Measurements from ENCODE around the gene VAT1L. TPM values are rescaled to one million over a fixed set of nuclear protein-coding genes. Genes with fewer than 3 reads are reported as not detected.

The VAT1L gene
- total RNA-seq, 3 donors from 2014 or later (not counting 1 experiment from before 2014, with no cell fraction given): not detected

DNA sequence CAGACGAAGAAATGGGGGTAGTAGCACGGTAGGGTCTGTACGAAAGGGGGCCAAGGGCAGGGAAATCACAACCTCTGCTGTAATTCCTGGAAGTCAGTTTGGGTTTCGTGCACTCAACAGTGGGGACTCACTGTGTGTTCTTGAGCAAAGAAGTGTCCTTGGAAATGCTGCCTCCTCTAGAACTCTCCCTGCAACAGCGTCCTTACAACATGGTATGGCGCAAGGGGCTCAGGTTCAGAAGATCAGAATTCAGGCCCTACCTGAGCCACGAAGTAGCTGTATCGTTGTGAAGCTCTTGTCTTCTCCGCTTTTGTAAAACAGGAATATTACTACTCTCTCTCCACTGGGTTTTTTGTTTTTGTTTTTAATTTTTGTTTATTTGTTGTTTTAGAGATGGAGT, 127.7 kb downstream of the VAT1L start:
- H3K27ac ChIP-seq (ENCODE audit: low read length): no peak overlapping the region
- H3K36me3 ChIP-seq (ENCODE audit: control insufficient read depth, insufficient read depth, low read length): no peaks in the 10 kb centered on the region
- no peak overlapping the region for H3K4me3 ChIP-seq (ENCODE audit: low read length)
- H3K27me3 Mint-ChIP-seq (ENCODE audit: low read depth in 2 of 2): peaks cover 6 to 18% of the 10 kb centered on the region in 2 donors
- 91% methylated on average over 7 of the region's 9 CpGs for WGBS (ENCODE audit: insufficient coverage)
- TF ChIP-seq, protein P1, sequence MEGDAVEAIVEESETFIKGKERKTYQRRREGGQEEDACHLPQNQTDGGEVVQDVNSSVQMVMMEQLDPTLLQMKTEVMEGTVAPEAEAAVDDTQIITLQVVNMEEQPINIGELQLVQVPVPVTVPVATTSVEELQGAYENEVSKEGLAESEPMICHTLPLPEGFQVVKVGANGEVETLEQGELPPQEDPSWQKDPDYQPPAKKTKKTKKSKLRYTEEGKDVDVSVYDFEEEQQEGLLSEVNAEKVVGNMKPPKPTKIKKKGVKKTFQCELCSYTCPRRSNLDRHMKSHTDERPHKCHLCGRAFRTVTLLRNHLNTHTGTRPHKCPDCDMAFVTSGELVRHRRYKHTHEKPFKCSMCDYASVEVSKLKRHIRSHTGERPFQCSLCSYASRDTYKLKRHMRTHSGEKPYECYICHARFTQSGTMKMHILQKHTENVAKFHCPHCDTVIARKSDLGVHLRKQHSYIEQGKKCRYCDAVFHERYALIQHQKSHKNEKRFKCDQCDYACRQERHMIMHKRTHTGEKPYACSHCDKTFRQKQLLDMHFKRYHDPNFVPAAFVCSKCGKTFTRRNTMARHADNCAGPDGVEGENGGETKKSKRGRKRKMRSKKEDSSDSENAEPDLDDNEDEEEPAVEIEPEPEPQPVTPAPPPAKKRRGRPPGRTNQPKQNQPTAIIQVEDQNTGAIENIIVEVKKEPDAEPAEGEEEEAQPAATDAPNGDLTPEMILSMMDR (IDR thresholded peaks at IDR 0.05): no peak
- no peaks in the 10 kb centered on the region for H3K4me1 ChIP-seq (ENCODE audit: control insufficient read depth, insufficient read depth, low read length)
- H3K9me3 ChIP-seq (ENCODE audit: control insufficient read depth, insufficient read depth, low read length): no peaks in the 10 kb centered on the region
- H3K36me3 Mint-ChIP-seq: no peaks in the 10 kb centered on the region
- H3K9me3 Mint-ChIP-seq: no peaks in the 10 kb centered on the region
- H3K4me3 Mint-ChIP-seq: no peak overlapping the region
- H3K27ac Mint-ChIP-seq: no peak overlapping the region
- ATAC-seq: no peak
- H3K4me1 Mint-ChIP-seq: no peaks in the 10 kb centered on the region
- intact Hi-C loops (cut with micrococcal nuclease): no loop called here
- no peak for DNase-seq
- no peaks in the 10 kb centered on the region for H3K27me3 ChIP-seq (ENCODE audit: control insufficient read depth, insufficient read depth, low read length)

DNA sequence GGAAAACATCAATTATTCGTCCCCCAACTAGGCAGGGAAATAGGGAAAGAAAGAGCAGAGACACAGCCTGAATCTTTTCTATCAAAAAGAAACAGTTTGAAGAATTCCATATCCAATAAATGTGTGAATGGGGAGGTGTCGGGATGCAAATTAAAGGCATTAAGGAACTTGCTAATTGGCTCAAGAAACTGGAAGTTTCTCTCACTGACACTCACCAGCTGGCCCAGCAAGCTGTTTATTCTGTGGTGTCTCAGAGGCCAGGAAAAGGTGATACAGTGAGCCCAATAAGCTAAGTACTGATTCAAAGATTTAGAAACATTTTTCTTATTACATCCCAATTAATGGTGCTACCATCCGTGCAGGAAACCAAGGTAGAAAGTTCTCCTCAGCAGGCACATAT, 129.6 kb downstream of the VAT1L start:
- H3K27me3 ChIP-seq (ENCODE audit: control insufficient read depth, insufficient read depth, low read length): no peaks in the 10 kb centered on the region
- H3K4me1 ChIP-seq (ENCODE audit: control insufficient read depth, insufficient read depth, low read length): no peaks in the 10 kb centered on the region
- no peak for ATAC-seq
- H3K4me3 ChIP-seq (ENCODE audit: low read length): no peak overlapping the region
- peaks cover 6 to 18% of the 10 kb centered on the region in 2 donors for H3K27me3 Mint-ChIP-seq (ENCODE audit: low read depth in 2 of 2)
- intact Hi-C loops (cut with micrococcal nuclease): no loop called here
- no peaks in the 10 kb centered on the region for H3K36me3 Mint-ChIP-seq
- H3K4me3 Mint-ChIP-seq: no peak overlapping the region
- H3K27ac ChIP-seq (ENCODE audit: low read length): no peak overlapping the region
- TF ChIP-seq, protein P1 (IDR thresholded peaks at IDR 0.05): no peak
- DNase-seq: no peak
- H3K9me3 Mint-ChIP-seq: no peaks in the 10 kb centered on the region
- H3K36me3 ChIP-seq (ENCODE audit: control insufficient read depth, insufficient read depth, low read length): no peaks in the 10 kb centered on the region
- WGBS (ENCODE audit: insufficient coverage): 81% methylated on average over 1 of the region's 3 CpGs
- no peaks in the 10 kb centered on the region for H3K9me3 ChIP-seq (ENCODE audit: control insufficient read depth, insufficient read depth, low read length)
- H3K27ac Mint-ChIP-seq: no peak overlapping the region
- H3K4me1 Mint-ChIP-seq: no peaks in the 10 kb centered on the region

GRCh38 chr16:77918809-77919707, 130.7 kb downstream of the VAT1L start:
- H3K27me3 Mint-ChIP-seq (ENCODE audit: low read depth in 2 of 2): peaks cover 6 to 18% of the 10 kb centered on the region in 2 donors
- no peak overlapping the region for H3K4me3 Mint-ChIP-seq
- Histone ChIP-seq H3K4me3 (ENCODE audit: low read length) (no peak overlapping the region), H3K27me3 (ENCODE audit: control insufficient read depth, insufficient read depth, low read length) (no peaks in the 10 kb centered on the region), H3K9me3 (ENCODE audit: control insufficient read depth, insufficient read depth, low read length) (no peaks in the 10 kb centered on the region), H3K4me1 (ENCODE audit: control insufficient read depth, insufficient read depth, low read length) (no peaks in the 10 kb centered on the region), H3K36me3 (ENCODE audit: control insufficient read depth, insufficient read depth, low read length) (no peaks in the 10 kb centered on the region), H3K27ac (ENCODE audit: low read length) (no peak overlapping the region)
- DNase-seq: no peak
- TF ChIP-seq, protein P1 (IDR thresholded peaks at IDR 0.05): no peak
- no peak for ATAC-seq
- no peak overlapping the region for H3K27ac Mint-ChIP-seq
- H3K36me3 Mint-ChIP-seq: no peaks in the 10 kb centered on the region
- H3K9me3 Mint-ChIP-seq: no peaks in the 10 kb centered on the region
- WGBS (ENCODE audit: insufficient coverage): 56% methylated on average over 6 of the region's 8 CpGs
- no peaks in the 10 kb centered on the region for H3K4me1 Mint-ChIP-seq
- intact Hi-C loops (cut with micrococcal nuclease): no loop called here
